H1 (cell line): ENCODE measurements around the gene MBNL1. TPM values are rescaled to one million over a fixed set of nuclear protein-coding genes. Genes with fewer than 3 reads are reported as not detected.

ENCODE experiments used
- CTCF ChIA-PET: fragments of 300-600 bp; sonication (Branson Sonifier 250); formaldehyde crosslinking; loops from one replicate; lab custom pipeline; 2021; ENCODE audit not compliant: partially characterized antibody; lab: Charles Lee
- POLR2A ChIA-PET: fragments of 300-600 bp; sonication (Branson Sonifier 250); formaldehyde crosslinking; loops from one replicate; lab custom pipeline; 2021; ENCODE audit warnings: inconsistent platforms; ENCODE audit not compliant: partially characterized antibody; lab: Charles Lee
- DNase-seq, 2 experiments: peaks; one replicate each; pipeline versions ENCODE4 v3.0.0 to v3.0.0-alpha.2; 2010 to 2022; ENCODE audit warnings: low spot score in 2 of 2, low read depth in 1 of 2, mixed read lengths in 1 of 2
- FAIRE-seq: peaks from 2 replicates; lab custom pipeline; 2011; peaks lifted over from hg19 to GRCh38; lab: Jason Lieb, UNC
- H2AFZ ChIP-seq: 2 replicates; pipeline ENCODE4 v1.8.1; 2012; ENCODE audit warnings: low read length, inconsistent platforms
- H2AK5ac ChIP-seq: 2 replicates; pipeline ENCODE4 v1.6.1; 2013; ENCODE audit warnings: low read depth, low read length
- H2BK120ac ChIP-seq: replicated peaks from 2 replicates; pipeline ENCODE3; 2013; ENCODE audit warnings: low read depth, low read length, inconsistent platforms
- H2BK12ac ChIP-seq: 2 replicates; pipeline ENCODE4 v1.6.1; 2013; ENCODE audit warnings: low read depth, low read length
- H2BK15ac ChIP-seq: 2 replicates; pipeline ENCODE4 v1.6.1; 2013; ENCODE audit warnings: low read length
- H2BK20ac ChIP-seq: 2 replicates; pipeline ENCODE4 v1.6.1; 2013; ENCODE audit warnings: low read length
- H2BK5ac ChIP-seq: 2 replicates; pipeline ENCODE4 v1.6.1; 2013; ENCODE audit warnings: low read depth, low read length
- H3K14ac ChIP-seq: 2 replicates; pipeline ENCODE4 v1.6.1; 2013; ENCODE audit warnings: inconsistent platforms; ENCODE audit not compliant: insufficient read length
- H3K18ac ChIP-seq: 2 replicates; pipeline ENCODE4 v1.6.1; 2013; ENCODE audit warnings: low read length; ENCODE audit errors: extremely low read depth
- H3K23ac ChIP-seq: 2 replicates; pipeline ENCODE4 v1.6.1; 2013; ENCODE audit warnings: inconsistent platforms; ENCODE audit not compliant: insufficient read length
- H3K23me2 ChIP-seq: 2 replicates; pipeline ENCODE4 v1.6.1; 2013; ENCODE audit warnings: low read depth, low read length
- H3K27ac ChIP-seq: 2 replicates; pipeline ENCODE4 v1.6.1; 2011; ENCODE audit warnings: low read depth, low read length, inconsistent platforms
- H3K27me3 ChIP-seq, 4 experiments: replicated peaks in 1 of 4; 1 replicate in 1 of 4; 2 replicates in 3 of 4; pipeline versions ENCODE4 v1.6.1 to v1.8.1; 2011 to 2013; ENCODE audit warnings: low read length in 3 of 4, mild to moderate bottlenecking in 3 of 4, inconsistent platforms in 2 of 4, mixed read lengths in 2 of 4, moderate library complexity in 1 of 4; ENCODE audit not compliant: control insufficient read depth in 3 of 4, insufficient read depth in 3 of 4; ENCODE audit errors: extremely low read depth in 1 of 4
- H3K36me3 ChIP-seq, 4 experiments: 2 replicates each; pipeline versions ENCODE4 v1.6.1 to v1.8.1; 2011 to 2013; ENCODE audit warnings: mild to moderate bottlenecking in 4 of 4, low read length in 3 of 4, moderate library complexity in 2 of 4, control low read depth in 1 of 4, inconsistent platforms in 1 of 4; ENCODE audit not compliant: insufficient read depth in 4 of 4, control insufficient read depth in 2 of 4
- H3K4ac ChIP-seq: replicated peaks from 2 replicates; pipeline ENCODE3; 2013; ENCODE audit warnings: low read length, low read depth, mixed read lengths, inconsistent platforms; ENCODE audit not compliant: insufficient read length
- H3K4me1 ChIP-seq, 4 experiments: replicated peaks in 1 of 4; 1 replicate in 1 of 4; 2 replicates in 3 of 4; pipeline versions ENCODE4 v1.6.1 to v1.8.1; 2011 to 2013; ENCODE audit warnings: low read length in 3 of 4, inconsistent platforms in 2 of 4, mixed read lengths in 1 of 4; ENCODE audit not compliant: insufficient read depth in 4 of 4, control insufficient read depth in 3 of 4
- H3K4me2 ChIP-seq, 2 experiments: 2 replicates each; pipeline versions ENCODE4 v1.6.1 to v1.8.1; 2011 to 2013; ENCODE audit warnings: low read depth in 2 of 2, low read length in 2 of 2, control low read depth in 1 of 2, inconsistent platforms in 1 of 2, mild to moderate bottlenecking in 1 of 2; ENCODE audit not compliant: insufficient read depth in 1 of 2
- H3K4me3 ChIP-seq, 4 experiments: fragments of 200-600, 300-600 bp in 1 of 4; sonication (generic), shearing (Covaris generic), sonication (Bioruptor Twin) in 1 of 4; 2 replicates each; pipeline versions ENCODE4 v1.5.1 to v1.8.1; 2011 to 2016; ENCODE audit warnings: low read length in 4 of 4, low read depth in 3 of 4, control low read depth in 2 of 4, inconsistent platforms in 2 of 4, mild to moderate bottlenecking in 2 of 4, mixed read lengths in 1 of 4, moderate library complexity in 1 of 4; ENCODE audit not compliant: insufficient read depth in 2 of 4; ENCODE audit errors: extremely low read depth in 1 of 4
- H3K56ac ChIP-seq: replicated peaks from 2 replicates; pipeline ENCODE3; 2013; ENCODE audit warnings: low read depth, mild to moderate bottlenecking, mixed read lengths, low read length, inconsistent platforms; ENCODE audit not compliant: insufficient read length
- H3K79me1 ChIP-seq: 2 replicates; pipeline ENCODE4 v1.6.1; 2013; ENCODE audit warnings: low read depth, low read length, control low read depth
- H3K79me2 ChIP-seq, 2 experiments: 2 replicates each; pipeline versions ENCODE4 v1.6.1 to v1.8.1; 2012 to 2013; ENCODE audit warnings: low read length in 2 of 2, mild to moderate bottlenecking in 2 of 2, inconsistent platforms in 1 of 2; ENCODE audit not compliant: insufficient read depth in 2 of 2, control insufficient read depth in 1 of 2
- H3K9ac ChIP-seq, 4 experiments: replicated peaks in 1 of 4; 1 replicate in 1 of 4; 2 replicates in 3 of 4; pipeline versions ENCODE4 v1.6.1 to v1.8.1; 2011 to 2013; ENCODE audit warnings: low read depth in 3 of 4, low read length in 3 of 4, control low read depth in 2 of 4, mild to moderate bottlenecking in 2 of 4, moderate library complexity in 2 of 4, inconsistent platforms in 1 of 4; ENCODE audit errors: extremely low read depth in 1 of 4
- H3K9me3 ChIP-seq, 2 experiments: 2 replicates each; pipeline versions ENCODE4 v1.6.1 to v1.8.1; 2012 to 2013; ENCODE audit warnings: mild to moderate bottlenecking in 2 of 2, moderate library complexity in 2 of 2, control low read depth in 1 of 2, inconsistent platforms in 1 of 2, low read depth in 1 of 2, low read length in 1 of 2, mixed read lengths in 1 of 2; ENCODE audit not compliant: insufficient read depth in 2 of 2
- H4K20me1 ChIP-seq, 2 experiments: replicated peaks in 1 of 2; 2 replicates each; pipeline versions ENCODE3 to v1.8.1; 2011 to 2013; ENCODE audit warnings: inconsistent platforms in 2 of 2, low read length in 2 of 2, mild to moderate bottlenecking in 1 of 2; ENCODE audit not compliant: insufficient read depth in 2 of 2, control insufficient read depth in 1 of 2
- H4K5ac ChIP-seq: 2 replicates; pipeline ENCODE4 v1.6.1; 2013; ENCODE audit warnings: low read length, low read depth, mixed read lengths, inconsistent platforms; ENCODE audit not compliant: insufficient read length
- H4K8ac ChIP-seq: 2 replicates; pipeline ENCODE4 v1.8.0; 2013; ENCODE audit warnings: mild to moderate bottlenecking, moderate library complexity, low read length, inconsistent platforms; ENCODE audit not compliant: insufficient read depth; ENCODE audit errors: extremely low read depth
- H4K91ac ChIP-seq: replicated peaks from 2 replicates; pipeline ENCODE3; 2013; ENCODE audit warnings: low read length, mixed read lengths, inconsistent platforms; ENCODE audit not compliant: insufficient read length
- ASH2L ChIP-seq: fragments of 200-600, 300-600 bp; sonication (generic); IDR thresholded peaks from one replicate; pipeline ENCODE4 v1.7.1; 2017; ENCODE audit warnings: low read length
- BRCA1 ChIP-seq: IDR thresholded peaks from 2 replicates; pipeline ENCODE4 v1.6.1; 2012; ENCODE audit warnings: low read depth, low read length, improper control_type of control experiment
- CHD2 ChIP-seq: IDR thresholded peaks from 2 replicates; pipeline ENCODE4 v1.6.1; 2012; ENCODE audit warnings: low read length, improper control_type of control experiment
- EGR1 ChIP-seq: IDR thresholded peaks from 2 replicates; pipeline ENCODE4 v1.6.1; 2011; ENCODE audit warnings: low read depth, low read length, borderline replicate concordance
- KDM4A ChIP-seq: IDR thresholded peaks from one replicate; pipeline ENCODE4 v1.7.1; 2012; ENCODE audit warnings: low read depth, mild to moderate bottlenecking, moderate library complexity, low read length, inconsistent platforms; ENCODE audit not compliant: severe bottlenecking
- NRF1 ChIP-seq: IDR thresholded peaks from 2 replicates; pipeline ENCODE4 v1.6.1; 2011; ENCODE audit warnings: mild to moderate bottlenecking, low read depth, low read length, improper control_type of control experiment
- RAD21 ChIP-seq, 2 experiments: IDR thresholded peaks in 1 of 2; conservative IDR thresholded peaks in 1 of 2; 2 replicates each; pipeline ENCODE4 v1.6.1; 2011; ENCODE audit warnings: low read depth in 2 of 2, low read length in 2 of 2, improper control_type of control experiment in 1 of 2, inconsistent platforms in 1 of 2, mild to moderate bottlenecking in 1 of 2, moderate library complexity in 1 of 2
- TAF1 ChIP-seq: IDR thresholded peaks from 2 replicates; pipeline ENCODE4 v1.6.1; 2011; ENCODE audit warnings: mild to moderate bottlenecking, low read depth, low read length
- WGBS, 2 experiments: shearing (Covaris generic) in 1 of 2; methylation state at CpG; one replicate each; pipeline versions ENCODE4 v1.1.6 to v1.1.7; 2013 to 2015; ENCODE audit warnings: low lambda C conversion rate in 2 of 2, mixed read lengths in 2 of 2, inconsistent platforms in 1 of 2, low coverage in 1 of 2, missing lambda C conversion rate in 1 of 2; ENCODE audit not compliant: insufficient replicate concordance in 2 of 2, insufficient coverage in 1 of 2, insufficient read length in 1 of 2; ENCODE audit errors: extremely low coverage in 1 of 2, missing lambda C conversion rate in 1 of 2; 5-methylcytosine and 5-hydroxymethylcytosine counted together
- polyA plus RNA-seq, 7 experiments: library from polyadenylated mRNA; depleted of rRNA in 3 of 7; stranded (reverse) in 5 of 7; unstranded in 2 of 7; fragments of >200 nt in 5 of 7; fragments of 200-250 nt in 2 of 7; gene quantifications; 1 replicate in 5 of 7; 2 replicates in 1 of 7; 4 replicates in 1 of 7; pipeline versions ENCODE4 v1.2.1 to v1.2.3, GENCODE V29; 2011 to 2013; ENCODE audit warnings: missing spikeins in 2 of 7, mixed read lengths in 2 of 7
- total RNA-seq: library from RNA; stranded (reverse); fragmentation: NEBNext Ultra II Directional; extraction: Animal tissue kit (Norgen Biotek cat#: 25700); gene quantifications from 2 replicates; pipeline ENCODE4 v1.2.1, GENCODE V29; 2021
- TF ChIP-seq, protein P1 (sequence below): IDR thresholded peaks from 2 replicates; pipeline ENCODE4 v1.6.1; 2012; ENCODE audit warnings: inconsistent platforms
- TF ChIP-seq, protein P2 (sequence below): IDR thresholded peaks from 2 replicates; pipeline ENCODE4 v1.6.1; 2012; ENCODE audit warnings: inconsistent platforms

Gene MBNL1
- total and polyA plus RNA-seq, 2 of the 8 experiments (the other 6 are each of a cell fraction or from before 2014, with no cell fraction given) = 5.0 to 16.4 TPM

DNA sequence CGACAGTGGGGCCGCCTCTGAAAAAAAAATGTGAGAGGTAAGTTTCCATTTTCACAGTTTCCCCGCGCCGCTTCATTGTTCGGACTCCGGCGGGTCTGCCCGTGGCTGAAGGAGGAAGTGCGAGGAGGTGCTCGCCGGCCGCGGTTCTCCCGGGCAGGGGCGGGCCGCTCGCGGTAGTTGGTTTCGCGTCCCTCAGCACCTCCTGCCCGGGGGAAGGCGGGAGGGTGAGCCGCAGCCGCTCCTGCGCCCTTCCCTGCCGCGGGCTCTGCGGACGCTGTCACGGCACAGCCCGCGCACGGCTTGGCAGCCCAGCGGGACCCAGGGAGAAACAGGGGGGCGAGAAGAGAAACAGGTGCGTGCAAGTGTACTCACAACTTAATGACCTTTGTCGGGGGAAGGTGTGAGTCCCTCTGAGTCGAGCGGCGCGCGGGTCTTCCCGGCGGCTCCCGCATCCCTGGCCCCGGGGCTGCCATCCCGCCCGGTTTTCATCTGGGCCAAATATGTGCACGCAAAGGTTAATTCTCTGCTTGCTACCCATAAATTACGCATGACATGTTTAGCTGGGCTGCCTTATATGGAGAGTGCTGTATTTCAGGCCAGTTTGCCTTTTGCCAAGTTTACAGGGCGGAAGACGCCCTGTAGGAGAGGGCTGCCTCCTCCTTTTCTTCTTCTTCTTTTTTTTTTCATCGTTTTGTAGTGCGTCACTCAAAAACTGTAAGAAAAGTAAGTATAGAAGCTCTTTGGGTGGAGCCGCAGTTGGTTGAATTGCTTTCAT lies 514 bp downstream of the MBNL1 start:
- no peak overlapping the region for H2BK5ac ChIP-seq
- no peak overlapping the region for H4K5ac ChIP-seq
- 0 out of 2 replicates have a peak overlapping the region, but pooled peaks have one; percentile 23 for H2BK12ac ChIP-seq
- peak overlapping the region; percentile 71 for H3K4ac ChIP-seq
- 1% methylated on average over 49 of the region's 56 CpGs; no CpG with 5 or more reads in 1 of the 2 experiments for WGBS, 2 experiments
- H3K9ac ChIP-seq = peak overlapping the region; percentile 48 to 71 (median 60)
- ChIA-PET POLR2A (interaction anchor here (0.6 to 1.5 kb wide), 7 partner anchors 11 to 250 kb away, joined by 3 read pairs; no protein-coding TSS in a partner anchor), CTCF (interaction anchor here (2.6 kb wide), 1 partner anchor 174 kb away, joined by 7 read pairs; no protein-coding TSS in a partner anchor)
- peaks cover 0 to 44% of the 10 kb centered on the region in 2 experiments; a peak in 2 of 4 replicates for H3K79me2 ChIP-seq
- H3K14ac ChIP-seq = no peak overlapping the region
- no peaks in the 10 kb centered on the region for H3K9me3 ChIP-seq
- no peak overlapping the region; the same call in 1 of the 2 replicates for H2BK15ac ChIP-seq
- H2BK20ac ChIP-seq = no peak overlapping the region
- H3K4me1 ChIP-seq = peaks cover 0 to 4% (median under 1%) of the 10 kb centered on the region in 4 experiments; a peak in 4 of 7 replicates
- no peak overlapping the region for H3K56ac ChIP-seq
- H3K23ac ChIP-seq = no peak overlapping the region
- no peaks in the 10 kb centered on the region; the same call in 1 of the 2 replicates for H3K23me2 ChIP-seq
- H3K27ac ChIP-seq = peak overlapping the region; percentile 50
- H2BK120ac ChIP-seq = no peak overlapping the region
- peak overlapping the region; percentile 82 for H4K8ac ChIP-seq
- H4K20me1 ChIP-seq = no peaks in the 10 kb centered on the region
- H3K79me1 ChIP-seq = no peaks in the 10 kb centered on the region; the same call in 1 of the 2 replicates
- H3K4me3 ChIP-seq = peak overlapping the region; percentile 66 to 86 (median 76)
- peak overlapping the region; percentile 80 to 91 for H3K4me2 ChIP-seq
- no peak overlapping the region for H2AK5ac ChIP-seq
- FAIRE-seq (no peak), DNase-seq (peak in 1 of 2 experiments; percentile 75)
- peak overlapping the region; percentile 32 for H4K91ac ChIP-seq
- peaks cover 0 to 17% (median 7%) of the 10 kb centered on the region in 4 experiments; a peak in 4 of 7 replicates for H3K27me3 ChIP-seq
- H2AFZ ChIP-seq = peak overlapping the region; percentile 85; the same call in 1 of the 2 replicates
- no peaks in the 10 kb centered on the region for H3K36me3 ChIP-seq
- peak overlapping the region; percentile 55 for H3K18ac ChIP-seq
- TF ChIP-seq, protein P1, sequence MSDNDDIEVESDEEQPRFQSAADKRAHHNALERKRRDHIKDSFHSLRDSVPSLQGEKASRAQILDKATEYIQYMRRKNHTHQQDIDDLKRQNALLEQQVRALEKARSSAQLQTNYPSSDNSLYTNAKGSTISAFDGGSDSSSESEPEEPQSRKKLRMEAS = peak; percentile 77
- peak; percentile 70 for TF ChIP-seq CHD2
- no peak for TF ChIP-seq NRF1
- no peak for TF ChIP-seq EGR1
- peak; percentile 98 for TF ChIP-seq ASH2L
- TF ChIP-seq TAF1 = peak; percentile 64
- TF ChIP-seq RAD21 (IDR thresholded peaks at IDR 0.05 in 1 of 2, conservative IDR thresholded peaks at IDR 0.05 in 1 of 2; ENCODE audit: low read depth in 2 of 2, low read length in 2 of 2) = 0 out of 4 replicates have a peak, but pooled peaks of 1 of the 2 experiments have one; percentile 4
- TF ChIP-seq, protein P2, sequence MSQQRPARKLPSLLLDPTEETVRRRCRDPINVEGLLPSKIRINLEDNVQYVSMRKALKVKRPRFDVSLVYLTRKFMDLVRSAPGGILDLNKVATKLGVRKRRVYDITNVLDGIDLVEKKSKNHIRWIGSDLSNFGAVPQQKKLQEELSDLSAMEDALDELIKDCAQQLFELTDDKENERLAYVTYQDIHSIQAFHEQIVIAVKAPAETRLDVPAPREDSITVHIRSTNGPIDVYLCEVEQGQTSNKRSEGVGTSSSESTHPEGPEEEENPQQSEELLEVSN = peak; percentile 83
- peak; percentile 31; the same call in 1 of the 2 replicates for TF ChIP-seq BRCA1
- TF ChIP-seq KDM4A = peak; percentile 85
